Testis (tissue), 2 donors: ENCODE results near the gene TERT.

ENCODE experiments used
- CTCF ChIP-seq, 3 experiments: fragments of 450-650 bp in 2 of 3; fragments of 200-600 bp in 1 of 3; sonication (generic) in 1 of 3; IDR thresholded peaks; one replicate each; pipeline ENCODE4 v1.5.1; 2016 to 2019; ENCODE audit warnings: antibody characterized with exemption in 3 of 3, mild to moderate bottlenecking in 2 of 3, moderate library complexity in 1 of 3
- POLR2A ChIP-seq: fragments of 450-650 bp; IDR thresholded peaks from one replicate; pipeline ENCODE4 v1.6.1; 2017; ENCODE audit warnings: antibody characterized with exemption, mild to moderate bottlenecking, moderate library complexity

- no peak for TF ChIP-seq CTCF (IDR thresholded peaks at IDR 0.05)
- TF ChIP-seq POLR2A, result no peak
Measured at GRCh38 chr5:1302258-1302657, 7.4 kb upstream of the TERT start.
